Neural progenitor cell (in vitro differentiated cells): ENCODE data around the gene CALHM3.

Source experiments
- CTCF ChIP-seq: fragments of 200-600 bp; sonication (generic); IDR thresholded peaks from 2 replicates; pipeline ENCODE4 v1.5.1; 2017; ENCODE audit warnings: antibody characterized with exemption, mild to moderate bottlenecking
- EZH2phosphoT487 ChIP-seq: fragments of 200-600 bp; sonication (generic); IDR thresholded peaks from 2 replicates; pipeline ENCODE4 v1.6.1; 2017; ENCODE audit warnings: antibody characterized with exemption

GRCh38 chr10:103510046-103510685 is 31.1 kb upstream of the CALHM3 start:
- no peak for TF ChIP-seq EZH2phosphoT487
- no peak for TF ChIP-seq CTCF
